ENCODE results near the gene FMNL2.

Gene FMNL2

GRCh38 chr2:152674334-152674733 lies 339.4 kb downstream of the FMNL2 start:
- no peak overlapping the region for H3K4me2 ChIP-seq (ENCODE audit: insufficient read depth, low read length, poor library complexity, severe bottlenecking)
- H3K9ac ChIP-seq (ENCODE audit: low read depth, low read length, poor library complexity), result no peak overlapping the region
- H2BK12ac ChIP-seq (ENCODE audit: low read length), result no peak overlapping the region
- H3K36me3 ChIP-seq (replicated peaks in 1 of 2; ENCODE audit: control insufficient read depth in 2 of 2, insufficient read depth in 2 of 2, low read length in 2 of 2), result peaks cover 14 to 100% of the 10 kb centered on the region in 2 donors
- no peak overlapping the region for H3K18ac ChIP-seq (ENCODE audit: low read length)
- no peak overlapping the region for H3K27ac ChIP-seq (replicated peaks; ENCODE audit: low read length)
- H3K4ac ChIP-seq (ENCODE audit: low read length), result no peak overlapping the region
- no peaks in the 10 kb centered on the region for H3K9me3 ChIP-seq (replicated peaks in 1 of 2; ENCODE audit: control insufficient read depth in 2 of 2, insufficient read depth in 1 of 2, low read depth in 1 of 2, low read length in 2 of 2)
- H3K23ac ChIP-seq (ENCODE audit: low read depth, low read length, poor library complexity), result no peak overlapping the region
- H2AK5ac ChIP-seq (ENCODE audit: low read depth, low read length), result no peak overlapping the region
- H3K4me3 ChIP-seq (ENCODE audit: low read length in 2 of 2), result no peak overlapping the region
- no peak overlapping the region for H4K8ac ChIP-seq (ENCODE audit: low read depth, low read length)
- H2BK5ac ChIP-seq (ENCODE audit: low read length), result no peak overlapping the region
- no peak overlapping the region for H4K91ac ChIP-seq (ENCODE audit: low read depth, low read length, poor library complexity)
- H2BK120ac ChIP-seq (ENCODE audit: low read depth, low read length), result no peak overlapping the region
- WGBS, 2 donors (ENCODE audit: extremely low coverage in 2 of 2, insufficient read length in 2 of 2, insufficient replicate concordance in 1 of 2), result no CpG with 5 or more reads among the region's 4 CpGs
- no peak overlapping the region for H2AFZ ChIP-seq (ENCODE audit: low read length)
- no peaks in the 10 kb centered on the region for H3K4me1 ChIP-seq (ENCODE audit: control insufficient read depth in 2 of 2, insufficient read depth in 1 of 2, low read depth in 1 of 2, low read length in 2 of 2)
- no peaks in the 10 kb centered on the region for H3K27me3 ChIP-seq (ENCODE audit: control insufficient read depth in 3 of 3, insufficient read depth in 3 of 3, low read depth in 1 of 3, low read length in 3 of 3)
- H3K14ac ChIP-seq (ENCODE audit: low read length), result no peak overlapping the region
- H2BK15ac ChIP-seq (ENCODE audit: low read length), result no peak overlapping the region
- no peaks in the 10 kb centered on the region for H3K79me1 ChIP-seq (ENCODE audit: low read depth, low read length)
- DNase-seq (ENCODE audit: low spot score), result no peak

- no peak overlapping the region for H3K9ac ChIP-seq (ENCODE audit: low read depth, low read length, poor library complexity)
- no peak overlapping the region for H2BK15ac ChIP-seq (ENCODE audit: low read length)
- no peak overlapping the region for H3K4me2 ChIP-seq (ENCODE audit: insufficient read depth, low read length, poor library complexity, severe bottlenecking)
- H3K9me3 ChIP-seq (replicated peaks in 1 of 2; ENCODE audit: control insufficient read depth in 2 of 2, insufficient read depth in 1 of 2, low read depth in 1 of 2, low read length in 2 of 2), result peaks cover 0 to 7% of the 10 kb centered on the region in 2 donors
- DNase-seq (ENCODE audit: low spot score), result no peak
- H3K4me3 ChIP-seq (ENCODE audit: low read length in 2 of 2), result no peak overlapping the region
- H3K18ac ChIP-seq (ENCODE audit: low read length), result no peak overlapping the region
- H2BK5ac ChIP-seq (ENCODE audit: low read length), result no peak overlapping the region
- H4K91ac ChIP-seq (ENCODE audit: low read depth, low read length, poor library complexity), result no peak overlapping the region
- H3K36me3 ChIP-seq (replicated peaks in 1 of 2; ENCODE audit: control insufficient read depth in 2 of 2, insufficient read depth in 2 of 2, low read length in 2 of 2), result peaks cover 14 to 100% of the 10 kb centered on the region in 2 donors
- H3K14ac ChIP-seq (ENCODE audit: low read length), result no peak overlapping the region
- no peak overlapping the region for H4K8ac ChIP-seq (ENCODE audit: low read depth, low read length)
- H2BK12ac ChIP-seq (ENCODE audit: low read length), result no peak overlapping the region
- H2AFZ ChIP-seq (ENCODE audit: low read length), result no peak overlapping the region
- no peak overlapping the region for H2AK5ac ChIP-seq (ENCODE audit: low read depth, low read length)
- no peaks in the 10 kb centered on the region for H3K4me1 ChIP-seq (ENCODE audit: control insufficient read depth in 2 of 2, insufficient read depth in 1 of 2, low read depth in 1 of 2, low read length in 2 of 2)
- H3K27ac ChIP-seq (replicated peaks; ENCODE audit: low read length), result no peak overlapping the region
- H3K27me3 ChIP-seq (ENCODE audit: control insufficient read depth in 3 of 3, insufficient read depth in 3 of 3, low read depth in 1 of 3, low read length in 3 of 3), result no peaks in the 10 kb centered on the region
- no peak overlapping the region for H2BK120ac ChIP-seq (ENCODE audit: low read depth, low read length)
- peak overlapping the region; percentile 91 for H3K23ac ChIP-seq (ENCODE audit: low read depth, low read length, poor library complexity)
- no CpG with 5 or more reads among the region's 3 CpGs for WGBS, 2 donors (ENCODE audit: extremely low coverage in 2 of 2, insufficient read length in 2 of 2, insufficient replicate concordance in 1 of 2)
- no peak overlapping the region for H3K4ac ChIP-seq (ENCODE audit: low read length)
- no peaks in the 10 kb centered on the region for H3K79me1 ChIP-seq (ENCODE audit: low read depth, low read length)
Observed at GRCh38 chr2:152676461-152676860, 341.5 kb downstream of the FMNL2 start.

DNA sequence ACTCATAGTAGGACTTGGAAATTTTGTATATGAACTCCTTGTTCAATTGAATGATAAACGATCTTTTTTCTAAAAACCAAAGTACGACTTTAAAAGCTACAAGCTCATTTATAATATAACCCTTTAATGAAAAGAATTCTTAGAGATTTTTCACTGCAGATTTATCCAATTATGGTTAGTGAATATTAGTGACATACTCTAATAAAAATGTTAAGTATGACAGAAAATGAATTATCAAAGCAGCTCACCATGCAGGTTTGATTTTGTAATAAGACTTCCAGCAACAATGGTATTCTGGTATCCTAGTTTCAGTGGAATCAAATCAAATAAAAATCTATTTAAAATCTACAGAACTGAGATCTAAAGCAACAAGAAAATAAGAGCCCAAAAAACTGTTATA lies 343.8 kb downstream of the FMNL2 start:
- peaks cover 0 to 18% of the 10 kb centered on the region in 2 donors for H3K9me3 ChIP-seq (replicated peaks in 1 of 2; ENCODE audit: control insufficient read depth in 2 of 2, insufficient read depth in 1 of 2, low read depth in 1 of 2, low read length in 2 of 2)
- no peak overlapping the region for H2BK5ac ChIP-seq (ENCODE audit: low read length)
- H3K23ac ChIP-seq (ENCODE audit: low read depth, low read length, poor library complexity), result no peak overlapping the region
- H3K36me3 ChIP-seq (replicated peaks in 1 of 2; ENCODE audit: control insufficient read depth in 2 of 2, insufficient read depth in 2 of 2, low read length in 2 of 2), result peaks cover 12 to 89% of the 10 kb centered on the region in 2 donors
- H2AK5ac ChIP-seq (ENCODE audit: low read depth, low read length), result no peak overlapping the region
- no peak overlapping the region for H3K14ac ChIP-seq (ENCODE audit: low read length)
- H2AFZ ChIP-seq (ENCODE audit: low read length), result no peak overlapping the region
- no peak overlapping the region for H3K18ac ChIP-seq (ENCODE audit: low read length)
- peaks cover 3% of the 10 kb centered on the region for H3K79me1 ChIP-seq (ENCODE audit: low read depth, low read length)
- H4K8ac ChIP-seq (ENCODE audit: low read depth, low read length), result no peak overlapping the region
- no peak overlapping the region for H2BK120ac ChIP-seq (ENCODE audit: low read depth, low read length)
- H2BK12ac ChIP-seq (ENCODE audit: low read length), result no peak overlapping the region
- no peak overlapping the region for H3K4me3 ChIP-seq (ENCODE audit: low read length in 2 of 2)
- no peak overlapping the region for H3K4me2 ChIP-seq (ENCODE audit: insufficient read depth, low read length, poor library complexity, severe bottlenecking)
- WGBS, 2 donors (ENCODE audit: extremely low coverage in 2 of 2, insufficient read length in 2 of 2, insufficient replicate concordance in 1 of 2), result no CpG with 5 or more reads among the region's 2 CpGs
- no peak overlapping the region for H3K27ac ChIP-seq (replicated peaks; ENCODE audit: low read length)
- DNase-seq (ENCODE audit: low spot score), result no peak
- H4K91ac ChIP-seq (ENCODE audit: low read depth, low read length, poor library complexity), result no peak overlapping the region
- peaks cover 2 to 5% of the 10 kb centered on the region in 2 donors for H3K4me1 ChIP-seq (ENCODE audit: control insufficient read depth in 2 of 2, insufficient read depth in 1 of 2, low read depth in 1 of 2, low read length in 2 of 2)
- H3K4ac ChIP-seq (ENCODE audit: low read length), result no peak overlapping the region
- H3K27me3 ChIP-seq (ENCODE audit: control insufficient read depth in 3 of 3, insufficient read depth in 3 of 3, low read depth in 1 of 3, low read length in 3 of 3), result no peaks in the 10 kb centered on the region
- H3K9ac ChIP-seq (ENCODE audit: low read depth, low read length, poor library complexity), result no peak overlapping the region
- H2BK15ac ChIP-seq (ENCODE audit: low read length), result no peak overlapping the region

- no peak overlapping the region for H2BK120ac ChIP-seq (ENCODE audit: low read depth, low read length)
- no peak overlapping the region for H2AFZ ChIP-seq (ENCODE audit: low read length)
- no peak overlapping the region for H3K27ac ChIP-seq (replicated peaks; ENCODE audit: low read length)
- H3K36me3 ChIP-seq (replicated peaks in 1 of 2; ENCODE audit: control insufficient read depth in 2 of 2, insufficient read depth in 2 of 2, low read length in 2 of 2), result peaks cover 4 to 89% of the 10 kb centered on the region in 2 donors
- WGBS, 2 donors (ENCODE audit: extremely low coverage in 2 of 2, insufficient read length in 2 of 2, insufficient replicate concordance in 1 of 2), result no CpG with 5 or more reads among the region's 9 CpGs
- peak overlapping the region in 1 of 2 donors; percentile 64 for H3K4me3 ChIP-seq (ENCODE audit: low read length in 2 of 2)
- no peak overlapping the region for H2AK5ac ChIP-seq (ENCODE audit: low read depth, low read length)
- peaks cover 3% of the 10 kb centered on the region for H3K79me1 ChIP-seq (ENCODE audit: low read depth, low read length)
- H3K18ac ChIP-seq (ENCODE audit: low read length), result no peak overlapping the region
- no peak overlapping the region for H3K4ac ChIP-seq (ENCODE audit: low read length)
- no peak overlapping the region for H3K14ac ChIP-seq (ENCODE audit: low read length)
- H2BK12ac ChIP-seq (ENCODE audit: low read length), result no peak overlapping the region
- H4K8ac ChIP-seq (ENCODE audit: low read depth, low read length), result no peak overlapping the region
- no peak overlapping the region for H2BK5ac ChIP-seq (ENCODE audit: low read length)
- H3K9me3 ChIP-seq (replicated peaks in 1 of 2; ENCODE audit: control insufficient read depth in 2 of 2, insufficient read depth in 1 of 2, low read depth in 1 of 2, low read length in 2 of 2), result peaks cover 0 to 52% of the 10 kb centered on the region in 2 donors
- no peak for DNase-seq (ENCODE audit: low spot score)
- no peak overlapping the region for H4K91ac ChIP-seq (ENCODE audit: low read depth, low read length, poor library complexity)
- H3K23ac ChIP-seq (ENCODE audit: low read depth, low read length, poor library complexity), result no peak overlapping the region
- peaks cover 2 to 5% of the 10 kb centered on the region in 2 donors for H3K4me1 ChIP-seq (ENCODE audit: control insufficient read depth in 2 of 2, insufficient read depth in 1 of 2, low read depth in 1 of 2, low read length in 2 of 2)
- H3K9ac ChIP-seq (ENCODE audit: low read depth, low read length, poor library complexity), result no peak overlapping the region
- H3K4me2 ChIP-seq (ENCODE audit: insufficient read depth, low read length, poor library complexity, severe bottlenecking), result no peak overlapping the region
- H2BK15ac ChIP-seq (ENCODE audit: low read length), result no peak overlapping the region
- no peaks in the 10 kb centered on the region for H3K27me3 ChIP-seq (ENCODE audit: control insufficient read depth in 3 of 3, insufficient read depth in 3 of 3, low read depth in 1 of 3, low read length in 3 of 3)
Observed at GRCh38 chr2:152682663-152683062, 347.7 kb downstream of the FMNL2 start.
